Endothelial cell of umbilical vein (primary cell): Measurements from ENCODE around the gene CCL21. TPM values are rescaled to one million over a fixed set of nuclear protein-coding genes. Genes with fewer than 3 reads are reported as not detected.

Experiments used
- BruUV-seq: library from RNA; stranded (reverse); fragments of 400-500 nt; replicated peaks from 2 replicates; lab custom pipeline; 2021; lab: Mats Ljungman, UMichigan
- CTCF ChIA-PET: fragments of 300-600, 350-600 bp; sonication (Branson Sonifier 250); formaldehyde crosslinking; loops from one replicate; lab custom pipeline; 2021; ENCODE audit warnings: antibody characterized with exemption, inconsistent platforms; lab: Charles Lee
- POLR2A ChIA-PET: fragments of 300-600, 350-600 bp; sonication (Branson Sonifier 250); formaldehyde crosslinking; loops from one replicate; lab custom pipeline; 2021; ENCODE audit warnings: antibody characterized with exemption, inconsistent platforms; lab: Charles Lee
- DNase-seq: peaks from one replicate; pipeline ENCODE4 v3.0.0-alpha.2; 2011; ENCODE audit warnings: low read depth, low spot score
- FAIRE-seq: peaks from 2 replicates; lab custom pipeline; 2011; peaks lifted over from hg19 to GRCh38; lab: Jason Lieb, UNC
- H2AFZ ChIP-seq: 2 replicates; pipeline ENCODE4 v1.6.0; 2012; ENCODE audit warnings: low read depth, low read length, control low read depth, inconsistent platforms
- H3K27ac ChIP-seq: 2 replicates; pipeline ENCODE4 v1.5.1; 2011; ENCODE audit warnings: low read depth, mild to moderate bottlenecking, control low read depth, low read length, moderate library complexity; ENCODE audit not compliant: insufficient read depth
- H3K27me3 ChIP-seq, 2 experiments: 2 replicates each; pipeline versions ENCODE4 v1.6.0 to v1.6.1; 2011; ENCODE audit warnings: low read length in 2 of 2, mixed read lengths in 1 of 2; ENCODE audit not compliant: control insufficient read depth in 2 of 2, insufficient read depth in 2 of 2
- H3K36me3 ChIP-seq, 2 experiments: 2 replicates in 1 of 2; 3 replicates in 1 of 2; pipeline ENCODE4 v1.5.1; 2011; ENCODE audit warnings: low read length in 2 of 2, mild to moderate bottlenecking in 1 of 2, moderate library complexity in 1 of 2; ENCODE audit not compliant: control insufficient read depth in 2 of 2, insufficient read depth in 2 of 2; ENCODE audit errors: extremely low read depth in 1 of 2
- H3K4me1 ChIP-seq: 3 replicates; pipeline ENCODE4 v1.5.1; 2011; ENCODE audit warnings: mild to moderate bottlenecking, low read length; ENCODE audit not compliant: control insufficient read depth, insufficient read depth; ENCODE audit errors: extremely low read depth
- H3K4me2 ChIP-seq: 2 replicates; pipeline ENCODE4 v1.6.1; 2011; ENCODE audit warnings: low read length, control low read depth, mixed read lengths; ENCODE audit not compliant: insufficient read depth
- H3K4me3 ChIP-seq, 3 experiments: fragments of 200-600 bp in 1 of 3; sonication (generic), shearing (Covaris generic) in 1 of 3; replicated peaks in 1 of 3; 2 replicates each; pipeline ENCODE4 v1.5.1; 2011 to 2016; ENCODE audit warnings: control low read depth in 3 of 3, low read length in 3 of 3, mild to moderate bottlenecking in 2 of 3, inconsistent platforms in 1 of 3, low read depth in 1 of 3, moderate library complexity in 1 of 3; ENCODE audit not compliant: insufficient read depth in 1 of 3
- H3K79me2 ChIP-seq: 2 replicates; pipeline ENCODE4 v1.6.0; 2012; ENCODE audit warnings: low read length, inconsistent platforms; ENCODE audit not compliant: control insufficient read depth, insufficient read depth
- H3K9ac ChIP-seq: replicated peaks from 2 replicates; pipeline ENCODE3; 2011; ENCODE audit warnings: low read length, control low read depth; ENCODE audit not compliant: insufficient read depth; ENCODE audit errors: extremely low read depth
- H3K9me1 ChIP-seq: replicated peaks from 3 replicates; pipeline ENCODE4 v1.6.0; 2011; ENCODE audit warnings: mild to moderate bottlenecking, low read length; ENCODE audit not compliant: control insufficient read depth, insufficient read depth; ENCODE audit errors: extremely low read depth
- H3K9me3 ChIP-seq: replicated peaks from 2 replicates; pipeline ENCODE4 v1.5.1; 2012; ENCODE audit warnings: low read length, inconsistent platforms; ENCODE audit not compliant: control insufficient read depth, insufficient read depth
- H4K20me1 ChIP-seq: replicated peaks from 2 replicates; pipeline ENCODE3; 2011; ENCODE audit warnings: mild to moderate bottlenecking, low read length; ENCODE audit not compliant: control insufficient read depth, insufficient read depth; ENCODE audit errors: extremely low read depth
- EZH2 ChIP-seq: IDR thresholded peaks from 2 replicates; pipeline ENCODE4 v1.6.1; 2012; ENCODE audit warnings: borderline replicate concordance, low read depth, mild to moderate bottlenecking, moderate library complexity, low read length, inconsistent platforms; ENCODE audit not compliant: severe bottlenecking
- FOS ChIP-seq: IDR thresholded peaks from 2 replicates; pipeline ENCODE4 v1.6.1; 2011; ENCODE audit warnings: mild to moderate bottlenecking, low read length, moderate library complexity, borderline replicate concordance; ENCODE audit not compliant: insufficient read depth
- GATA2 ChIP-seq: IDR thresholded peaks from 2 replicates; pipeline ENCODE4 v1.7.0; 2011; ENCODE audit warnings: low read depth, mild to moderate bottlenecking, moderate library complexity, mixed read lengths, low read length; ENCODE audit not compliant: insufficient read length, insufficient read depth
- JUN ChIP-seq: IDR thresholded peaks from 2 replicates; pipeline ENCODE4 v1.6.1; 2011; ENCODE audit warnings: borderline replicate concordance, low read depth; ENCODE audit not compliant: insufficient read length, insufficient read depth
- MYC ChIP-seq: IDR thresholded peaks from one replicate; pipeline ENCODE4 v1.6.1; 2011; ENCODE audit warnings: mild to moderate bottlenecking, low read depth, low read length
- POLR2A ChIP-seq: IDR thresholded peaks from 2 replicates; pipeline ENCODE4 v1.6.1; 2012; ENCODE audit warnings: low read depth, mild to moderate bottlenecking, control low read depth, low read length
- POLR2AphosphoS5 ChIP-seq: IDR thresholded peaks from 2 replicates; pipeline ENCODE4 v1.6.1; 2012; ENCODE audit warnings: low read depth, mild to moderate bottlenecking, control low read depth, low read length, moderate library complexity; ENCODE audit not compliant: insufficient read depth
- dilution Hi-C: fragments of 300-500 bp; cut with MboI; formaldehyde crosslinking; loops from one replicate; pipeline ENCODE4 v1.15.0; 2019; ENCODE audit warnings: low sequenced_read_pairs; ENCODE audit not compliant: extremely low pct_ligation_motif_present
- intact Hi-C: fragments of 100-400 bp; cut with micrococcal nuclease; formaldehyde crosslinking; loops from one replicate; pipeline ENCODE4 v1.10.0; 2022
- polyA plus RNA-seq, 4 experiments: library from polyadenylated mRNA; depleted of rRNA in 3 of 4; stranded (reverse) in 3 of 4; unstranded in 1 of 4; fragments of >200 nt; gene quantifications; 2 replicates each; pipeline versions ENCODE4 v1.2.1 to v1.2.3, GENCODE V29; 2011 to 2012; ENCODE audit warnings: missing spikeins in 1 of 4
- total RNA-seq: library from RNA; stranded (reverse); gene quantifications from 2 replicates; pipeline ENCODE4 v1.2.3, GENCODE V29; 2021
- TF ChIP-seq, protein P1 (sequence below), 2 donors: IDR thresholded peaks; 1 replicate in 1 of 2; 2 replicates in 1 of 2; pipeline ENCODE4 v1.5.1; 2011; ENCODE audit warnings: low read length in 2 of 2, mild to moderate bottlenecking in 2 of 2, moderate library complexity in 2 of 2, control low read depth in 1 of 2, inconsistent platforms in 1 of 2, low read depth in 1 of 2; ENCODE audit not compliant: insufficient read depth in 1 of 2; ENCODE audit errors: extremely low read depth in 1 of 2
- TF ChIP-seq, protein P2 (sequence below): IDR thresholded peaks from 2 replicates; pipeline ENCODE4 v1.6.1; 2011; ENCODE audit not compliant: insufficient read depth, insufficient read length

The CCL21 gene
- total and polyA plus RNA-seq, 2 donors (not counting 3 experiments of a cell fraction or from before 2014, with no cell fraction given) = 0.17 TPM; not detected in 1

DNA sequence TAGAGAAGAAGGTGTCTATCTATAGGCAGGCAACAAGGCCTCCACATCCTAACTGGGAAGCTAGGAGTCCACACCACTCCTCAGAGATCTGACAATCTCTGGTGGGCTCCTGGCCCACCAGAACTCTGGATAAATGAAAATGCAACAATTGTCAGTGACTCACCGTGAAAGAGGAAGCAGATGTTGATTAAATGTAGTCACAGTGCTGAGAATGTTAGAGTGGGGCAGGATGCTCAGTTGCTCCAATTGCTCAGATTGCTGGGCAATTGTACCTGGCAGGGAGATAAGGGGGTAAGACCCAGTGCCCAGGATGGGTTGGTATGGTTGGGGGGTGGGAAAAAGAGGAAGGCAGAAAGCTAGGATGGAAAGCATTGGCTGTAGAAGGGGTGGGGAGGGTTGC is 23.2 kb downstream of the CCL21 start:
- Histone ChIP-seq H3K27me3 (peaks cover 4 to 7% of the 10 kb centered on the region in 2 experiments), H2AFZ (no peak overlapping the region), H3K79me2 (no peaks in the 10 kb centered on the region), H4K20me1 (no peaks in the 10 kb centered on the region), H3K4me2 (no peak overlapping the region), H3K9me1 (no peaks in the 10 kb centered on the region), H3K9me3 (no peaks in the 10 kb centered on the region), H3K36me3 (no peaks in the 10 kb centered on the region), H3K9ac (no peak overlapping the region), H3K27ac (no peak overlapping the region), H3K4me1 (no peaks in the 10 kb centered on the region), H3K4me3 (no peak overlapping the region)
- no TSS peak for BruUV-seq
- intact Hi-C loops (no loop called here), dilution Hi-C loops (no loop called here)
- DNase-seq (no peak), FAIRE-seq (no peak)
- ChIA-PET POLR2A (no interaction called here), CTCF (interaction anchor here (1.8 to 3.5 kb wide), 2 partner anchors 14 to 16 kb away, joined by 7 to 17 read pairs; no protein-coding TSS in a partner anchor)
- TF ChIP-seq MYC (no peak), POLR2A (no peak), JUN (no peak), GATA2 (no peak), FOS (no peak), EZH2 (no peak), POLR2AphosphoS5 (no peak)
- TF ChIP-seq, protein P1, sequence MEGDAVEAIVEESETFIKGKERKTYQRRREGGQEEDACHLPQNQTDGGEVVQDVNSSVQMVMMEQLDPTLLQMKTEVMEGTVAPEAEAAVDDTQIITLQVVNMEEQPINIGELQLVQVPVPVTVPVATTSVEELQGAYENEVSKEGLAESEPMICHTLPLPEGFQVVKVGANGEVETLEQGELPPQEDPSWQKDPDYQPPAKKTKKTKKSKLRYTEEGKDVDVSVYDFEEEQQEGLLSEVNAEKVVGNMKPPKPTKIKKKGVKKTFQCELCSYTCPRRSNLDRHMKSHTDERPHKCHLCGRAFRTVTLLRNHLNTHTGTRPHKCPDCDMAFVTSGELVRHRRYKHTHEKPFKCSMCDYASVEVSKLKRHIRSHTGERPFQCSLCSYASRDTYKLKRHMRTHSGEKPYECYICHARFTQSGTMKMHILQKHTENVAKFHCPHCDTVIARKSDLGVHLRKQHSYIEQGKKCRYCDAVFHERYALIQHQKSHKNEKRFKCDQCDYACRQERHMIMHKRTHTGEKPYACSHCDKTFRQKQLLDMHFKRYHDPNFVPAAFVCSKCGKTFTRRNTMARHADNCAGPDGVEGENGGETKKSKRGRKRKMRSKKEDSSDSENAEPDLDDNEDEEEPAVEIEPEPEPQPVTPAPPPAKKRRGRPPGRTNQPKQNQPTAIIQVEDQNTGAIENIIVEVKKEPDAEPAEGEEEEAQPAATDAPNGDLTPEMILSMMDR (IDR thresholded peaks at IDR 0.05; ENCODE audit: extremely low read depth in 1 of 2, insufficient read depth in 1 of 2, low read depth in 1 of 2, low read length in 2 of 2) = no peak
- TF ChIP-seq, protein P2, sequence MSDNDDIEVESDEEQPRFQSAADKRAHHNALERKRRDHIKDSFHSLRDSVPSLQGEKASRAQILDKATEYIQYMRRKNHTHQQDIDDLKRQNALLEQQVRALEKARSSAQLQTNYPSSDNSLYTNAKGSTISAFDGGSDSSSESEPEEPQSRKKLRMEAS = no peak
